K562 (cell line): Measurements from ENCODE around the gene POTEJ.
"Not testable (repeated sequence)": the region's sequence is repeated elsewhere in the genome, so short reads cannot be mapped to it uniquely, and the experiment has no call there.

Source experiments
- ETV6 ChIP-seq, 3 experiments: fragments of 150-350 bp in 1 of 3; sonication (generic) in 1 of 3; formaldehyde crosslinking in 1 of 3; IDR thresholded peaks; 2 replicates each; pipeline versions ENCODE4 v1.6.1 to v1.8.0; 2014 to 2022; ENCODE audit warnings: borderline replicate concordance in 2 of 3, low read depth in 2 of 3, antibody characterized with exemption in 1 of 3, low read length in 1 of 3, mild to moderate bottlenecking in 1 of 3, missing genetic modification reagents in 1 of 3
- POLR2A ChIP-seq: fragments of 450-650 bp; conservative IDR thresholded peaks from 2 replicates; pipeline ENCODE4 v1.6.1; 2016
- SP1 ChIP-seq: sonication (generic); formaldehyde crosslinking; IDR thresholded peaks from 2 replicates; pipeline ENCODE4 v1.8.1; 2022; ENCODE audit warnings: mild to moderate bottlenecking, missing genetic modification reagents
- ZNF431 ChIP-seq: sonication (generic); formaldehyde crosslinking; IDR thresholded peaks from 2 replicates; pipeline ENCODE4 v1.8.0; 2022; ENCODE audit warnings: mild to moderate bottlenecking, missing genetic modification reagents
- TF ChIP-seq, protein P1 (sequence below), 3 experiments: IDR thresholded peaks in 2 of 3; conservative IDR thresholded peaks in 1 of 3; 2 replicates each; pipeline ENCODE4 v1.5.1; 2011 to 2012; ENCODE audit warnings: low read length in 3 of 3, mild to moderate bottlenecking in 3 of 3, control low read depth in 2 of 3, improper control_type of control experiment in 1 of 3, inconsistent platforms in 1 of 3, low read depth in 1 of 3, mixed read lengths in 1 of 3, moderate library complexity in 1 of 3; ENCODE audit not compliant: insufficient read depth in 2 of 3
- TF ChIP-seq, protein P2 (sequence below): sonication (generic); formaldehyde crosslinking; IDR thresholded peaks from 2 replicates; pipeline ENCODE4 v1.8.0; 2022; ENCODE audit warnings: mild to moderate bottlenecking, missing genetic modification reagents
- TF ChIP-seq, protein P3 (sequence below): sonication (generic); formaldehyde crosslinking; IDR thresholded peaks from 2 replicates; pipeline ENCODE4 v1.8.1; 2023; ENCODE audit warnings: mild to moderate bottlenecking, missing genetic modification reagents, moderate library complexity

DNA sequence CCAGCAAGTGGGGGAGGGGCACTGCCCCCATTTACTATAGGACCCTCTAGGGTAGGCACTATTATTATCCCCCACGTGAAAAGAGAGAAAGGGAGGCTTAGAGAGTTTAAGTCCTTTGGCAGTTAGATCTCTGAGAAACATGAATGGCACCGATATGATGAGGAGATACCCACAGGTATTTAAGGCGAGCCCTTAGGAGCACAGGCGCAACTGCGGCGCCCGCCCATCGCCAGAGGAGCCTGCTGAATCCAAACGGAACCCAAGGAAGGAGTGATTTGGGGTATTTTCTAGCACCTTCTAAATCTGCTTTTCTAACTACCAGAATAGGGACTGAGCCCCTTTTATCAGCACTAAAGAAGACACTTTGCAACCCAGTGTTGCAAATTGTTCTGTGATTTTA, 11.3 kb upstream of the POTEJ start:
- TF ChIP-seq, protein P1, sequence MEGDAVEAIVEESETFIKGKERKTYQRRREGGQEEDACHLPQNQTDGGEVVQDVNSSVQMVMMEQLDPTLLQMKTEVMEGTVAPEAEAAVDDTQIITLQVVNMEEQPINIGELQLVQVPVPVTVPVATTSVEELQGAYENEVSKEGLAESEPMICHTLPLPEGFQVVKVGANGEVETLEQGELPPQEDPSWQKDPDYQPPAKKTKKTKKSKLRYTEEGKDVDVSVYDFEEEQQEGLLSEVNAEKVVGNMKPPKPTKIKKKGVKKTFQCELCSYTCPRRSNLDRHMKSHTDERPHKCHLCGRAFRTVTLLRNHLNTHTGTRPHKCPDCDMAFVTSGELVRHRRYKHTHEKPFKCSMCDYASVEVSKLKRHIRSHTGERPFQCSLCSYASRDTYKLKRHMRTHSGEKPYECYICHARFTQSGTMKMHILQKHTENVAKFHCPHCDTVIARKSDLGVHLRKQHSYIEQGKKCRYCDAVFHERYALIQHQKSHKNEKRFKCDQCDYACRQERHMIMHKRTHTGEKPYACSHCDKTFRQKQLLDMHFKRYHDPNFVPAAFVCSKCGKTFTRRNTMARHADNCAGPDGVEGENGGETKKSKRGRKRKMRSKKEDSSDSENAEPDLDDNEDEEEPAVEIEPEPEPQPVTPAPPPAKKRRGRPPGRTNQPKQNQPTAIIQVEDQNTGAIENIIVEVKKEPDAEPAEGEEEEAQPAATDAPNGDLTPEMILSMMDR (IDR thresholded peaks at IDR 0.05 in 2 of 3, conservative IDR thresholded peaks at IDR 0.05 in 1 of 3; ENCODE audit: insufficient read depth in 2 of 3, low read depth in 1 of 3, low read length in 3 of 3) = not testable (repeated sequence)
- TF ChIP-seq SP1 (CRISPR knock-in tag); ZNF431 (CRISPR knock-in tag); POLR2A; ETV6 (IDR thresholded peaks at IDR 0.05; ENCODE audit: borderline replicate concordance in 1 of 2, low read depth in 2 of 2, low read length in 1 of 2); ETV6 (CRISPR knock-in tag; IDR thresholded peaks at IDR 0.05; ENCODE audit: borderline replicate concordance): not testable (repeated sequence)
- TF ChIP-seq, protein P2, sequence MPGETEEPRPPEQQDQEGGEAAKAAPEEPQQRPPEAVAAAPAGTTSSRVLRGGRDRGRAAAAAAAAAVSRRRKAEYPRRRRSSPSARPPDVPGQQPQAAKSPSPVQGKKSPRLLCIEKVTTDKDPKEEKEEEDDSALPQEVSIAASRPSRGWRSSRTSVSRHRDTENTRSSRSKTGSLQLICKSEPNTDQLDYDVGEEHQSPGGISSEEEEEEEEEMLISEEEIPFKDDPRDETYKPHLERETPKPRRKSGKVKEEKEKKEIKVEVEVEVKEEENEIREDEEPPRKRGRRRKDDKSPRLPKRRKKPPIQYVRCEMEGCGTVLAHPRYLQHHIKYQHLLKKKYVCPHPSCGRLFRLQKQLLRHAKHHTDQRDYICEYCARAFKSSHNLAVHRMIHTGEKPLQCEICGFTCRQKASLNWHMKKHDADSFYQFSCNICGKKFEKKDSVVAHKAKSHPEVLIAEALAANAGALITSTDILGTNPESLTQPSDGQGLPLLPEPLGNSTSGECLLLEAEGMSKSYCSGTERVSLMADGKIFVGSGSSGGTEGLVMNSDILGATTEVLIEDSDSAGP (CRISPR knock-in tag) = not testable (repeated sequence)
- TF ChIP-seq, protein P3, sequence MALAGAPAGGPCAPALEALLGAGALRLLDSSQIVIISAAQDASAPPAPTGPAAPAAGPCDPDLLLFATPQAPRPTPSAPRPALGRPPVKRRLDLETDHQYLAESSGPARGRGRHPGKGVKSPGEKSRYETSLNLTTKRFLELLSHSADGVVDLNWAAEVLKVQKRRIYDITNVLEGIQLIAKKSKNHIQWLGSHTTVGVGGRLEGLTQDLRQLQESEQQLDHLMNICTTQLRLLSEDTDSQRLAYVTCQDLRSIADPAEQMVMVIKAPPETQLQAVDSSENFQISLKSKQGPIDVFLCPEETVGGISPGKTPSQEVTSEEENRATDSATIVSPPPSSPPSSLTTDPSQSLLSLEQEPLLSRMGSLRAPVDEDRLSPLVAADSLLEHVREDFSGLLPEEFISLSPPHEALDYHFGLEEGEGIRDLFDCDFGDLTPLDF (CRISPR knock-in tag) = not testable (repeated sequence)
